T-helper 1 cell treated with Interleukin-12 subunit alpha and Interleukin-12 subunit beta and Interleukin-4 antibody, amounts not matched to agents 30 μg/mL and 1 μg/mL, for 36 hours (primary cell): Measurements from ENCODE around the gene ABCB6.

Experiments used
- H3K27ac Mint-ChIP-seq: one replicate; pipeline ENCODE4 v1.8.0; 2021; ENCODE audit warnings: mild to moderate bottlenecking, mixed read lengths
- H3K27me3 Mint-ChIP-seq: one replicate; pipeline ENCODE4 v1.8.0; 2021; ENCODE audit warnings: low read depth, mixed read lengths
- H3K36me3 Mint-ChIP-seq: one replicate; pipeline ENCODE4 v1.8.0; 2021; ENCODE audit warnings: low read depth, mixed read lengths
- H3K4me1 Mint-ChIP-seq: one replicate; pipeline ENCODE4 v1.8.0; 2021; ENCODE audit warnings: low read depth, mixed read lengths
- H3K4me3 Mint-ChIP-seq: one replicate; pipeline ENCODE4 v1.8.0; 2021; ENCODE audit warnings: mild to moderate bottlenecking, moderate library complexity, mixed read lengths
- H3K9me3 Mint-ChIP-seq: one replicate; pipeline ENCODE4 v1.8.0; 2021; ENCODE audit warnings: mixed read lengths

The ABCB6 gene

GRCh38 chr2:219176818-219177551 lies 41.8 kb downstream of the ABCB6 start, which contains the start of gene CNPPD1:
Gene CNPPD1 (minus strand): TSS chr2:219176925. CDS start chr2:219176828, 97 bp downstream.
- Mint-ChIP-seq H3K4me3 (peak within 1 kb of the TSS; percentile 82), H3K27me3 (no peaks in the 10 kb centered on the region), H3K36me3 (peaks cover 35% of the 10 kb centered on the region), H3K9me3 (no peaks in the 10 kb centered on the region), H3K4me1 (peaks cover 53% of the 10 kb centered on the region), H3K27ac (peak within 1 kb of the TSS; percentile 94)

- Mint-ChIP-seq H3K4me1 (peaks cover 47% of the 10 kb centered on the region), H3K9me3 (no peaks in the 10 kb centered on the region), H3K4me3 (peak overlapping the region; percentile 82), H3K27ac (peak overlapping the region; percentile 83), H3K27me3 (no peaks in the 10 kb centered on the region), H3K36me3 (peaks cover 32% of the 10 kb centered on the region)
These were observed 42.6 kb downstream of the ABCB6 start for GRCh38 chr2:219175928-219176817.

- no peaks in the 10 kb centered on the region for H3K27me3 Mint-ChIP-seq
- peaks cover 41% of the 10 kb centered on the region for H3K4me1 Mint-ChIP-seq
- peak overlapping the region; percentile 82 for H3K4me3 Mint-ChIP-seq
- H3K27ac Mint-ChIP-seq = peak overlapping the region; percentile 83
- H3K36me3 Mint-ChIP-seq = peaks cover 26% of the 10 kb centered on the region
- H3K9me3 Mint-ChIP-seq = no peaks in the 10 kb centered on the region
These were observed 43.3 kb downstream of the ABCB6 start for GRCh38 chr2:219175486-219175885.

GRCh38 chr2:219174801-219175200 lies 44.0 kb downstream of the ABCB6 start:
- Mint-ChIP-seq H3K36me3 (peaks cover 25% of the 10 kb centered on the region), H3K27ac (no peak overlapping the region), H3K4me3 (peak overlapping the region; percentile 28), H3K27me3 (no peaks in the 10 kb centered on the region), H3K4me1 (peaks cover 38% of the 10 kb centered on the region), H3K9me3 (no peaks in the 10 kb centered on the region)

- peak overlapping the region; percentile 45 for H3K27ac Mint-ChIP-seq
- peak overlapping the region; percentile 16 for H3K4me3 Mint-ChIP-seq
- peaks cover 25% of the 10 kb centered on the region for H3K36me3 Mint-ChIP-seq
- H3K9me3 Mint-ChIP-seq = no peaks in the 10 kb centered on the region
- no peaks in the 10 kb centered on the region for H3K27me3 Mint-ChIP-seq
- H3K4me1 Mint-ChIP-seq = peaks cover 32% of the 10 kb centered on the region
These were observed 44.6 kb downstream of the ABCB6 start for GRCh38 chr2:219174146-219174545.

GRCh38 chr2:219173176-219173575 lies 45.6 kb downstream of the ABCB6 start:
- H3K27ac Mint-ChIP-seq = no peak overlapping the region

GRCh38 chr2:219172231-219173154 lies 46.3 kb downstream of the ABCB6 start:
- Mint-ChIP-seq H3K36me3 (peaks cover 25% of the 10 kb centered on the region), H3K4me1 (peaks cover 24% of the 10 kb centered on the region), H3K9me3 (no peaks in the 10 kb centered on the region), H3K27me3 (no peaks in the 10 kb centered on the region), H3K4me3 (no peak overlapping the region), H3K27ac (no peak overlapping the region)

More at GRCh38 chr2:219173176-219173575, 45.6 kb downstream of the ABCB6 start:
- Mint-ChIP-seq H3K9me3 (no peaks in the 10 kb centered on the region), H3K36me3 (peaks cover 25% of the 10 kb centered on the region), H3K4me1 (peaks cover 26% of the 10 kb centered on the region), H3K27me3 (no peaks in the 10 kb centered on the region), H3K4me3 (no peak overlapping the region)

GRCh38 chr2:219171231-219171651 lies 47.5 kb downstream of the ABCB6 start:
- no peaks in the 10 kb centered on the region for H3K27me3 Mint-ChIP-seq
- H3K4me3 Mint-ChIP-seq = no peak overlapping the region
- peaks cover 29% of the 10 kb centered on the region for H3K36me3 Mint-ChIP-seq
- H3K4me1 Mint-ChIP-seq = peaks cover 20% of the 10 kb centered on the region
- H3K9me3 Mint-ChIP-seq = no peaks in the 10 kb centered on the region
- H3K27ac Mint-ChIP-seq = no peak overlapping the region

- H3K27ac Mint-ChIP-seq = no peak within 1 kb of the TSS
- no peaks in the 10 kb centered on the region for H3K9me3 Mint-ChIP-seq
- peaks cover 29% of the 10 kb centered on the region for H3K36me3 Mint-ChIP-seq
- H3K27me3 Mint-ChIP-seq = no peaks in the 10 kb centered on the region
- peaks cover 11% of the 10 kb centered on the region for H3K4me1 Mint-ChIP-seq
- H3K4me3 Mint-ChIP-seq = no peak within 1 kb of the TSS
These were observed 48.7 kb downstream of the ABCB6 start, which contains the start of gene SLC23A3 for GRCh38 chr2:219169930-219170654. Gene SLC23A3 (minus strand): TSS chr2:219170029. CDS start chr2:219169984, 45 bp downstream.

- Mint-ChIP-seq H3K9me3 (no peaks in the 10 kb centered on the region), H3K4me1 (peaks cover 3% of the 10 kb centered on the region), H3K27me3 (no peaks in the 10 kb centered on the region), H3K27ac (no peak overlapping the region), H3K36me3 (peaks cover 22% of the 10 kb centered on the region), H3K4me3 (no peak overlapping the region)
These were observed 49.8 kb downstream of the ABCB6 start for GRCh38 chr2:219168932-219169331.

GRCh38 chr2:219168526-219168925 lies 50.2 kb downstream of the ABCB6 start:
- peaks cover 3% of the 10 kb centered on the region for H3K4me1 Mint-ChIP-seq
- H3K9me3 Mint-ChIP-seq = no peaks in the 10 kb centered on the region
- no peak overlapping the region for H3K27ac Mint-ChIP-seq
- no peaks in the 10 kb centered on the region for H3K27me3 Mint-ChIP-seq
- no peak overlapping the region for H3K4me3 Mint-ChIP-seq
- H3K36me3 Mint-ChIP-seq = peaks cover 21% of the 10 kb centered on the region

- no peaks in the 10 kb centered on the region for H3K9me3 Mint-ChIP-seq
- H3K27ac Mint-ChIP-seq = no peak overlapping the region
- H3K4me1 Mint-ChIP-seq = peaks cover 3% of the 10 kb centered on the region
- no peaks in the 10 kb centered on the region for H3K27me3 Mint-ChIP-seq
- peaks cover 17% of the 10 kb centered on the region for H3K36me3 Mint-ChIP-seq
- H3K4me3 Mint-ChIP-seq = no peak overlapping the region
These were observed 50.8 kb downstream of the ABCB6 start for GRCh38 chr2:219167997-219168396.

GRCh38 chr2:219165058-219165911 lies 53.5 kb downstream of the ABCB6 start:
- no peaks in the 10 kb centered on the region for H3K9me3 Mint-ChIP-seq
- H3K4me3 Mint-ChIP-seq = no peak overlapping the region
- no peaks in the 10 kb centered on the region for H3K27me3 Mint-ChIP-seq
- peaks cover 5% of the 10 kb centered on the region for H3K36me3 Mint-ChIP-seq
- H3K27ac Mint-ChIP-seq = no peak overlapping the region
- H3K4me1 Mint-ChIP-seq = peaks cover 7% of the 10 kb centered on the region
